NCI-H1105 treated with DMSO at 0.1 percent for 48 hours (cell line): ENCODE results near the gene WDR89.
"Not testable (repeated sequence)": the region's sequence is repeated elsewhere in the genome, so short reads cannot be mapped to it uniquely, and the experiment has no call there.

Source experiments
- DNase-seq: peaks from one replicate; lab custom pipeline; 2025; lab: John Stamatoyannopoulos, UW

WDR89 gene, protein sequence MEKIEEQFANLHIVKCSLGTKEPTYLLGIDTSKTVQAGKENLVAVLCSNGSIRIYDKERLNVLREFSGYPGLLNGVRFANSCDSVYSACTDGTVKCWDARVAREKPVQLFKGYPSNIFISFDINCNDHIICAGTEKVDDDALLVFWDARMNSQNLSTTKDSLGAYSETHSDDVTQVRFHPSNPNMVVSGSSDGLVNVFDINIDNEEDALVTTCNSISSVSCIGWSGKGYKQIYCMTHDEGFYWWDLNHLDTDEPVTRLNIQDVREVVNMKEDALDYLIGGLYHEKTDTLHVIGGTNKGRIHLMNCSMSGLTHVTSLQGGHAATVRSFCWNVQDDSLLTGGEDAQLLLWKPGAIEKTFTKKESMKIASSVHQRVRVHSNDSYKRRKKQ

DNA sequence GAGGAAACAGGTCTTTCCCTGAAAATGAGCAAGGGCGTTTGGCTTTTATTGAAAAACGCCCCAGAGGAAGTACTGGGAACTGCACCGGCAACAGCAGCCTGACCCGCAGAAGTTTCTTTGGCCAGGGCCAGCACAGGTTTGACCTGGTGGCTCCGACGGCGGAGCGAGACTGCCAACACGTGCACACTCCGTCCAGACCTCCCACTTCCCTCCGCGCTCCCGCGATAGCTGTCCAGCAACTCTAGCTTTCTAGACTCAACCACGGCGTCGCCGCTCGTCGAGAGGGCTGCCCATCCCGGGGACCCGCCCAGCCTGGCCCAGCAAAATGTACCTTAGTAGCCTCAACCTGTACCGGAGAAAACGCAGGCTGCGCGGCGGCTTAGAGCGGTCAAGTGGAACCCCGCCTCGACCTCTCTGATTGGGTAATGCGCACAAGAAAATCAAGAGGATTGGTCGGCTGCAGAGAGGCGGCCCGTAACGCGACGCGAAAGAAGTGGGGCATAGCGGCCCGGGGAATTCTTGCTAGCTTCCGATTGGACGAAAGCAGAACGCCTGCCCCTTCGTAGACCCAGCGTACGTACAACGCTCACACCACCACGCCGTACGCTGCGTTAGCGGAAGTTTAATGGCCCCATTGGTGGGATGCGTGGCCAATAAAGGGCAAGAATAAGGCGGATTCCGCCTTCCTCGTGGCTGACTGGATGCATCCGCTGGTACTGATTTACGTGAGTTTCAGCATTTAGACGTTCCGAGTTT, at the start of gene WDR89:
TSS of gene WDR89 (minus strand) at position 399 of the 756 bp plus-strand sequence. CDS start 41,929 bp downstream, outside the sequence.
- DNase-seq: peak; percentile 100

DNA sequence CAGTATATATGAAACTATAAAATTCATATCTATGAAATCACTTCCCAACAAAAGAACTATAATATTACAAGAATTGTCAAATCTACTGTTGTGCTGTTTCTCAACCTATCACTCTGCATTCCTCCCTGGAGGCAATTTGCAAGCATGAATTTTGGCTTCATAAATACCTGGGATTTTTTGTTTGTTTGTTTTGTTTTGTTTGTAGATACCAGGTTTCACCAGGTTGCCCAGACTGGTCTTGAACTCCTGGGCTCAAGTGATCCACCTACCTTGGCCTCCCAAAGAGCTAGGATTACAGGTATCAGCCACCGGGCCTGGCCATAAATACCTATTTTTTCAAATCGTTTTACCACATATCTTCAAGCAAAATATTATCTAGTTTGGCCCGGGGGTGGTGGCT, 47.5 kb upstream of the WDR89 start:
- DNase-seq: no peak

DNA sequence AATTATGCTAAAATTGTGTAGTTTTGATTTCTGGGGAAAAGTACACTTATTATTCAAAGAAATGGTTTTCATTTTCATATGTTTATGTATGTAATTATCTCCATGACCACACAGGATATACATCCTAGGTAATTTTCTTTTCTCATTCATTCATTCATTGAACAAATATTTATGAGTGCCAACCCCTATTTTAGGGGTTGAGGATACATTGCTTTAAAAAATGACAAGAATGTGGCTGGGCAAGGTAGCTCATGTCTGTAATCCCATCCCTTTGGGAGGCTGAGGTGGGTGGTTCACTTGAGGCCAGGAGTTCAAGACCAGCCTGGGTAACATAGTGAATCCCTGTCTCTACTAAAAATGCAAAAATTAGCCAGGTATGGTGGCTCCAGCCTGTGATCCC, 45.3 kb upstream of the WDR89 start:
- DNase-seq: no peak

DNA sequence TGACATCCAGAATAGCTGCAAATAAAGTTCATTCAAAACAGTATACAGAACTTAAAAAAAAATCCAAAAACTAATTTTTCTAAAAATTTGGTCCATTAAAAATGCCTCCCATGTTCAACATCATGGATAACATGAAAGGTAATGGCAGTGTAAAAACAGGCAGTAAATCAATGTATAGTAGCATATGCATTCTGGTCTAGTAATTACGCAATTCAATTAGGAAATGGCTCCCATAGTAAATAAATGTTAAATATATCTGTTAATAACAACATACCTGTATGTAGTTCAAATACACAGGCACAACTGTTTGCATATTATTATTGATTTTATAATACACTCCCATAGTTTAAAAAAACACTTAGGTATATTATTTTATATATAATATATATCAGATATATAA, 43.7 kb upstream of the WDR89 start:
- no peak for DNase-seq

DNA sequence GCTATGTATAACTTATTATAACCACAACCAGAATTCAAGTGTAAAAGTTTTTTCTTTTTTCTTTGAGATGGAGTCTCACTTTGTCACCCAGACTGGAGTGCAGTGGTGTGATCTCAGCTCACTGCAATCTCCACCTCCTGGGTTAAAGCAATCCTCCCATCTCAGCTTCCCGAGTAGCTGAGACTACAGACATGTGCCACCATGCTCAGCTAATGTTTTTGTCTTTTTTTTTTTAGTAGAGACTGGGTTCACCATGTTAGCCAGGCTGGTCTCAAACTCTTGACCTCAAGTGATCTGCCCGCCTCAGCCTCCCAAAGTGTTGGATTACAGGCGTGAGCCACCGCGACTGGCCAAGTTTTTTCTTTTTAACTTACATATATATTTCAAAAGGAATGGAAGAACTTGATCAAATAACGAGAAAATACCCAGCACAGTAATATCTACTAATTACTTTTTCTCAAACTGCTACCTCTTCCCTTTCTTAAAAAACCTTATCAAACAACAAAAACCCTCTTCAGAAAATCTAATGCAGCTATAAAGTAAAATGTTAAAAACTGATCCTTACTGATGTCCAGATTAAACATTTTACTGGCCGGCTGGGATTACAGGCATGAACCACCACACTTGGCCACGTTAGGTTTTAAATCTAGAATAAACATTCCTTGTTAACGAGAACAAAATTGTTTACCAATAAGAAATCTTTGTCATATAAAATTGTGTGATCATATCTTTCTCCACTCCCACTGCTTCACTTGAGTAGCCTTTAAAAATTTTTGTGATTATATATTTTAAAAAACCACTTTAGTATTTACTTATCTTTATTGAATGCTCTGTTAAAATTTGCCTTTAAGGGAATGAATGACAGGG, 41.3 kb upstream of the WDR89 start:
- no peak for DNase-seq

DNA sequence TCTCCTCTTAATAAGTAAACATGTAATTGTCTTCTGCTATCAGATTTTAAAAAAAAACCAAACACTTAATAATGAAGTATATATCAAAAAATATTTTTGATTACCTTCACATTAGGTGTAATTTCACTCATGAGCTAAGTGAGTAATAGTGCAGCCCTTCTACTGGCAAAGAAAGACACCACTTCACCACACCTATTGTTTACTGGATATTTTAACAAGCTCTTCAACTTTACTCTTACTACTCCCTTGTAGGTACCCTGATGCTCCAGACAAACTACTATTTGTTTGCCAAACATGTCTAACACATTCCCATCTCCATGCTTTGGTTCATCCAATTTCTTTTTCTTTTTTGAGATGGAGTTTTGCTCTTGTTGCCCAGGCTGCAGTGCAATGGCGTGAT, 36.9 kb upstream of the WDR89 start:
- DNase-seq: no peak

DNA sequence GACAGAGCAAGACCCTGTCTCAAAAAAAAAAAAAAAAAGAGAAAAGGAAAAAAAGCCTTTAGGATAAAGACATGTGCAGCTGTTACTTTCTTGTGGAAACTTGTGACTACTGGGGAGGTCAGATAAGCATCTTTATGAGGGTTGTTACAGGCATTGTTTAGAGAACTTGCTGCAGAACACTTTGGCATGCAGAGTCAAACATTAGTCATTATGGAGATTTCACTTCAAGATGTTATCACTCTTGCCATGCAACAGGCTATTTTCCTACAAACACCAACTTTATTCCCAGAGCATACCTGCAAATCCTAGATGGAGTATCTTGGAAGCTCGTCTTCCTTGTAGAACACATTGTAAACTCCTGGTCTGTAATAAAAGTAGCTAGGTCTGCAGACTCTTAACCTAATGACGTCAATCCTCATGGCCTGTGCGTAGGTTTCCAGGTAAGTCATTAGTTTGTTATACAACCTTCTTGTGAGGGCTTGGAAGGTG, 36.3 kb upstream of the WDR89 start:
- DNase-seq: no peak

DNA sequence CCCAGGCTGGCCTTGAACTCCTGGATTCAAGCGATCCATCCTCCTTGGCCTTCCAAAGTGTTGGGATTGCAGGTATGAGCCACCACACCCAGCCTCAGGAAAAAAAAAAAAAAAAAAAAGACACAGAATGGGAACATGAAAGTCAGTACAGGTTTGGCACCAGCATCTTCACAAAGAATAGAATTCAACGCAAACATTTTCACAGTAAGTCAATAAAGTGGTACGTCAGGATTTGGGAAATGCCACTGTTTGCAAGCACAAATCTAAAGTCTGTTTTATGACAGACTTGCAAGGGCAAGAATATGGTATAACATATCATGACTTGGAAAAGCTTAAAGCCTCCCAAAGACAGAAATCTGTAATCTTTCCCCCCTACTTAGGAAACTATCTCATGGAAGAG, 34.9 kb upstream of the WDR89 start:
- DNase-seq: no peak

DNA sequence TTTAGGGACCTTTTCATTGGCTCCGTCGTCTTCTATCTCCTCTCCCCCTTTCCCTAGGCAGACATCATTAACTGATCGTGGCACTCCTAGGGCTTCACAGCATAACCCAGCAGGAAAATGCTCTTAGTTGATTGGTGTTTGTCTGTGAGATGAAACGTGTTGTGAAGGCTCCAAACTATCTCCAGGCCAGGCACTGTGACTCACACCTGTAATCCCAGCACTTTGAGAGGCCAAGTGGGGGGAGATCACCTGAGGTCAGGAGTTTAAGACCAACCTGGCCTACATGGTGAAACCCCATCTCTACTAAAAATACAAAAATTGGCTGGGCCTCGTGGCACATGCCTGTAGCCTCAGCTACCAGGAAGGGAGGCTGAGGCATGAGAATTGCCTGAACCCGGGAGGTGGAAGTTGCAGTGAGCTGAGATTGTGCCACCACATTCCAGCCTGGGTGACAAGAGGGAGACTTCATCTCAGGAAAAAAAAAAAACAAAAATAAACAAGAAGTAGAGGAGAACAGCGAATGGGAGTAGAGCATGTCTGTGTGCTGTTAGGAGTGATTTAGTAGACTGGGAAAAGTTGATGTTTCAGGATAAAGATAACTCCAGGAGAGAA, 32.3 kb upstream of the WDR89 start:
- no peak for DNase-seq

DNA sequence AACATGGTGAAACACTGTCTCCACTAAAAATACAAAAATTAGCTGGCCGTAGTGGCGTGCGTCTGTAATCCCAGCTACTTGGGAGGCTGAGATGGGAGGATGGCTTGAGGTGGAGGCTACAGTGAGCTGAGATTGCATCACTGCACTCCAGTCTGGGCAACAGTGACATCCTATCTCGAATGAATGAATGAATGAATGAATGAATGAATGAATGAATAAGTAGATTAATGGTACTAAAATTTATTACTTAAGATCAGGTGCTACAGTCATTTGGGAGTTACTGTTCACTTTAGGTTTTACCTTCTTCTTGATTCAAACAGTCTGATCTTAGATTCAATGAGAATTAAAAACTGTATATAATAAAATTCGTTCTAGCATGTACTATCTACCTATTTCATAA, 31.6 kb upstream of the WDR89 start:
- DNase-seq: no peak

DNA sequence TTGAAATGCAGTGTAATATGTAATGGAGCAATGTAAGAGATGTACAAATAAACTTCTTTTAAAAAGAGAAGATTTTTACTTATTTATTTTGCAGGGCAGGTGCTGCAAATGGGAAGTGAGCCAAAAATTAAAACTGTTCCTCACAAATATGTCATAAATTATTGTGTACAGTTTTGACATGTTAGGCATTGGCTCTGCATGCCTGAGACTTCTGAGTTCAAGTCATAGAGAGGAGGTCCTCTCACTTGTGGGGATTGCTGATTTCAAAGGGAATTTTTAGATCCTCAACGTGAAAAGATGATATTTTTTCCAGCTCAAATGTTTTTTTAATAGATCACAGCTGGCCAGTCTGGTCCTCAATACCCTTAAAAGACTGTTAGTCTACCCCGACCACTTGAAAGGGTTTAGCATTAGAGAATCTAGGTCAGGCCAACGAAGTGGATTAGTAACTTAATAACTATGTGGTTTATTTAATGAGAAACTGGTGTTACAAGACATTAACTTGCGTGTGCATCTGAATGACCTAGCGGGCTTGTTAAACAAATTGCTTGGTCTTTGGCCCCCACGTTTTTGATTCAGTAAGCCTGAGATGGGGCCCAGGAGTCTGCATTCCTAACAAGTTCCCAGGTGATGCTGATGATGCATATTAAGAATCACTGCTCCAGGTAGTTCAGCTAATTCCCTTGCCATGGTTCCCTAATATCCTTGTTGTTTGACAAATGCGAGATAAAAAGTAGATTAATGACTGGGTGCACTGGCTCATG, 30.9 kb upstream of the WDR89 start:
- peak; percentile 62 for DNase-seq

DNA sequence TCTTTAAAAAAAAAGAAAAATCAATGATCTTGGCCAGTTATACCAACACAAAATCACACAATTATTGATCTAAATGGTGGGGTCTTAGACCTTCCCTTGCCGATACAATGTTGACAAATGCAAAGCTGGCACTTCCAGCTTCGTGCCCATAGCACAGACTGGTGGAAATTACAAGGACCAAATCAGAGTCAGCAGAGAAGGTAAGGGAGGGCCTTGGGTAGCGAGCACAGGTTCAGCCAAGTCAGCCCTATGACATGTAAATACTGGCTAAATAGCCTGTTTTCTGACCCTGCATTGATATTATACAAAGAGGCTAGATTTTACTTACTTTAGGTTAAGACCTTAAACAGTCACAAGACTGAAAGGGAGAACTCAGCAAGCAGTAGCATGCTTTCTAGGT, 30.3 kb upstream of the WDR89 start:
- DNase-seq: no peak

DNA sequence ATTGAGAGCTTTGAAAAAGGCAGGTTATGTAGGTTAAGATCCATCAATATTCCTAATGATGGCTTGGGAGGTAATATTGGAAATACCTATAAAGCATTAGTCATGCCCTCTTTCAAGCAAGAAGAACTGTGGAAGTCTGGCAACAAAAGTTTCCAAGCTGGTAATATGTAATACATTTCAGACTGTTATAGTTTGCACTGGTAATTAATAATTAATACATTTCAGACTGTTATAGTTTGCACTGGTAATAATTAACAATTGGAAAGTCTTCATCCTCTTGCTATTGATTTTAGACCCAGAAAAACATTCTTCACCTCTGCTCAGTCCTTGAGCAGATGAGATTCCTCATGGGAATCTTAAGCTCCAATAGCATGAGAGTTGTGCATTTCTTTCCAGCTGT, 29.0 kb upstream of the WDR89 start:
- no peak for DNase-seq

DNA sequence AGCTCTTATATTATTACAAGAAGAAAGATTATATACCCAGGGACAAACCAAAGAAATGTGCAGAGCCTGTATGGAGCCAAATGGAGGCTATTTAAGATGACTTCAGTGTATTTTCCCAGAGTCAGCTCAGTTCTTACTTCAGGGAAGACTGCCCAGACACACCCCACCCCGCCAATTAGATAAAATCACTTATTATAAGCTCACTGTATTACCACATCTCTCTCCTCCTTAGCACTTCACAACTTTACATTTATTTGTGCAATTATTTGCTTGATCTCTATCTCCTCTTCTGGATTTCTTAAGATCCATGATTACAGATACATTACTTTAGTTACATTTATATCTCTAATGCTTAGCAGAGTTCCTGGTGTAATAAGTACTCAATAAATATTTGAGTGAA, 24.7 kb upstream of the WDR89 start:
- DNase-seq: no peak

DNA sequence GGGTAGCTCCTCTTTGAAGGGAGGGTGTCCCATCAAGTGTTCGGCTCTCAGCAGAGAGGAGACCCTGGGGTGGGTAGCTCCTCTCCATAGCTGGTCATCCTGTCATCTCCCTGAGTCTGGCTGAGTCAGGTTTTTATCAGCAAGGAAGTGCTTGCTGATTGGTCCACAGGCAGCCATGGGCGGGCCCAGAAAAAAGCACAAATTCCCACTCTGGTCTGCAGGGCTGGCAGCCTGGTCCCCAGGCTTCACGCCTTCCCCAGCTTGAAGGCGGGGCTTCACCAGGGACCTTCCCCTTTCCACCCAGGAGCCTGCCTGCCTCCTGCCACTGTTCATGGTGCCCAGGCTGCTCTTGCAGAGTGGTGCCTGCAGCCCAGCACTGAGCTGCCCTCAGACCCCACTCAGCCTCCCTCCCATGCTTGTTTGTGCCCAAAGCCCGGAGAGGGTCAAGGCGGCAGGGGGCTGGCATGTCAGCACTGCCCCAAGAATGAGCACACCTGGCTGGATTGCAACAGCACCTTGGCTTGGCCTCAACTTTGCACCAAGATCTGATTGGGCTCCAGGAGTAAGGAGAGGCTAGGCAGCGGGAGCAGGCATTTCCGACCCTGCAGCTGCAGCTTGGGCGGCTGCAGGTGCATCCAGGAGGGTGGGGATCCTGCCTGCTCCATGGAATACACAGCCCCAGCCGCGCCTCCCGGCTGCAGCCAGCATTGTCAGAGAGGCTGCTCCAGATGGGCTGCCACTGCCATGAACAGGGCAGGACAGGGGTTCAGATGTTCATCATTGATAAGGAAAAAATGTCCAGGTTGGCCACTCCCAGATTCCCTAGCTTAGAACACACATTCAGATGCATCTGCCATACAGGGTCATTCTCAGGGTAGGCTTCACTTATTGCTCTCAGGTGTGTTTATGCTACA, 22.0 kb upstream of the WDR89 start:
- no peak for DNase-seq

DNA sequence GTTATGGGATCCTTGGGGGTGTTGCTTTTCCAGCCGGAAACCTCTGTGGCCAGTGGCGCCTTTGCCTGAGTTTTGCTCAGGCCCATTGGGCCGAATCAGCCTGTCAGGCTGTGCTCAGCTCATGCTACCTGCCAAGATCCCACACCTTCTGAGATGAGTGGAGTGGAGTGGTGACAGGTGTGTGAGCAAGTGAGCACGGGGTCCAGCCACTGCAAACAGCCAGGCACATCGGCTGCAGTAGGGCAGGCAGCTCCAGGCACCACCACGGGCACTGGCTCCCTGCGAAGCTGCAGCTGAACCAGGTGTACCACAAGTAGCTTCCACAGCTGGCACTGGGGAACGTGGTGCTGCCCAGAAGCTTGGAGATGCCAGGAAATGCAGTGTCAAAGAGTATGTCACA, 21.1 kb upstream of the WDR89 start:
- DNase-seq: no peak

DNA sequence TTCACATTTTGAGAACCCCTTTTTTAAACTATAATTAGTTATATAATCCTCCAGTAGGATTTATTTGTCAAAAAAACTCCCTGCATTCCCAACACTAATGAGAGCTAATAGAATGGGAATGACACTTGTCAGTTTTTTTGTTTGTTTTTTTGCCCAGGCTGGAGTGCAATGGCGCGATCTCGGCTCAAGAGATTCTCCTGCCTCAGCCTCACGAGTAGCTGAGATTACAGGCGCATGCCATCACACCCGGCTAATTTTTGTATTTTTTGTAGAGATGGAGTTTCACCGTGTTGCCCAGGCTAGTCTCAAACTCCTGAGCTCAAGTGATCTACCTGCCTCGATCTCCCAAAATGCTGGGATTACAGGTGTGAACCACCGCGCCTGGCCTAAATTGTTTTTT, 20.2 kb upstream of the WDR89 start:
- DNase-seq: not testable (repeated sequence)

DNA sequence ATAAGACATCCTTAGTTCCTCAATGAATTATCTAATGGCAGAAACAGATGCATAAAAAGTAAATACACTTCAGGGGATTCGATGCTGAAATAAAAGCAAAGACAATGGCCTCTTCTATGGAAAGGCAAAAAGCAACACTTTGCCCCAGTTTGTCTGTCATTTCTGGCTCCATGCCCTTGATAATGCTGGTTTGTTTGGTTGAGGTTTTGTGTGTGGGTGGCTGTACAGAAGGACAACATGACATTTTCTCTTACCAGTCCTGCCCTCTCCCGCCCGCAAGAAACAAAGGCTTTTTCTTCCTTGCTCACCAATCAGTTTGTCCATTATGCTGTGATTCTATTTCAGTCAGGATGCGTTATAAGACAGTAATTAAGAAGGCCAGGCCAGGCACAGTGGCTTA, 18.1 kb upstream of the WDR89 start:
- DNase-seq: no peak

DNA sequence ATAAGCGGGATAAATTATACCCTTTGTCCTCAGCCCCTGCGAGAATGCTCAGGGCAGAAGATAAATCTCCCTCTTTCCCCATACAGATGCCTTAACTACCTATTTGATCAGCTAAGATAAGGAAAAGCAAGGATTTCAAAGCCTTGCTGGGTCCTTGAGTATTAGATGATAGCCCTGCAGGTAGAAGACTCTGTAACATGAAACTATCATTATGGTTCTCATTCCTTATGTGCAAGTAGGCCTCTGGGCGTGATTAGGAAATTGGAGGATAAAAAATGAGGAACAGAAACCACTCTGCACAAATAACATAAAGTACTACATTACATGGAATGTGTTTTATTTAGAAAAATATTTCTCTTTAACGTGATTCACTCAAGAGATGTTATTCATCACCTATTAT, 14.5 kb upstream of the WDR89 start:
- no peak for DNase-seq

DNA sequence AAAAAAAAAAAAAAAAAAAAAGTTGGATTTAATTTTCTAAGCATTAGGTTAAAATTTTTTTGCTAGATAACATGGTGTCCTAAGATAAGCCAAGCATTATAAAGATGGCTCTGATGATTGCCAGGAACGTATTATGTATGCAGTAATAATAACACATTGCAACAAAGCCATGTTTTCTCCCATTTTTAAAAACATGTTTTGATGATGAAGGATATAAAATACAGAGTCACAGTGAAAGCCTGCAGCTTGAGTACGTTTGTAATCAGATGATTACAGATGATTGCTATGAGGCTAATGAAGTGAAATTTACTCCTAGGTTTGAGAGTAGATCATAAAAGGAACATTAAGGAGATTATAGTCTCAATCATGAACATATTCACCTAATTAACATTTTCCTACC, 13.3 kb upstream of the WDR89 start:
- no peak for DNase-seq
